Activated B cell treated with CpG ODN at 0.5 μM for 24 hours (primary cell): ENCODE data around the gene CHCHD6. TPM values are rescaled to one million over a fixed set of nuclear protein-coding genes. Genes with fewer than 3 reads are reported as not detected.

ENCODE experiments used
- ATAC-seq: fragments of 200-7000 bp; cut with Tn5 transposase; one replicate; pipeline ENCODE4 v1.10.0; 2021; ENCODE audit warnings: low read depth, mild to moderate bottlenecking, moderate library complexity
- CTCF ChIA-PET: fragments of 350-600 bp; sonication (Branson Sonifier 250); formaldehyde crosslinking; loops from one replicate; lab custom pipeline; 2021; ENCODE audit warnings: antibody characterized with exemption; lab: Charles Lee
- POLR2A ChIA-PET: fragments of 350-600 bp; sonication (Branson Sonifier 250); formaldehyde crosslinking; loops from one replicate; lab custom pipeline; 2021; ENCODE audit warnings: antibody characterized with exemption; lab: Charles Lee
- DNase-seq: peaks from one replicate; pipeline ENCODE4 v3.0.0; 2022
- H3K27ac Mint-ChIP-seq: one replicate; pipeline ENCODE4 v1.8.0; 2020; ENCODE audit warnings: mixed read lengths
- H3K27me3 Mint-ChIP-seq: one replicate; pipeline ENCODE4 v1.8.0; 2021; ENCODE audit warnings: mixed read lengths
- H3K36me3 Mint-ChIP-seq: one replicate; pipeline ENCODE4 v1.8.0; 2021; ENCODE audit warnings: low read depth, mixed read lengths
- H3K4me1 Mint-ChIP-seq: one replicate; pipeline ENCODE4 v1.8.0; 2021; ENCODE audit warnings: mixed read lengths
- H3K4me3 Mint-ChIP-seq: one replicate; pipeline ENCODE4 v1.8.0; 2020; ENCODE audit warnings: mild to moderate bottlenecking, mixed read lengths
- H3K9me3 Mint-ChIP-seq: one replicate; pipeline ENCODE4 v1.8.0; 2020; ENCODE audit warnings: mixed read lengths
- CTCF ChIP-seq: fragments of 200-600 bp; IDR thresholded peaks from one replicate; pipeline ENCODE4 v1.8.0; 2022; ENCODE audit warnings: antibody characterized with exemption, mild to moderate bottlenecking
- intact Hi-C: fragments of 100-400 bp; cut with micrococcal nuclease; formaldehyde crosslinking; loops from one replicate; pipeline ENCODE4 v1.15.1; 2024
- total RNA-seq: library from RNA; stranded (reverse); gene quantifications from 2 replicates; pipeline ENCODE4 v1.2.3, GENCODE V29; 2022

The CHCHD6 gene
- total RNA-seq, 1 donor from 2014 or later, result 10.0 TPM

GRCh38 chr3:126900859-126901540, 197.0 kb downstream of the CHCHD6 start:
- no peak for TF ChIP-seq CTCF
- POLR2A ChIA-PET, result no interaction called here
- Mint-ChIP-seq H3K4me1 (no peaks in the 10 kb centered on the region), H3K27ac (no peak overlapping the region), H3K36me3 (no peaks in the 10 kb centered on the region), H3K27me3 (peaks cover 15% of the 10 kb centered on the region), H3K4me3 (no peak overlapping the region), H3K9me3 (no peaks in the 10 kb centered on the region)
- CTCF ChIA-PET, result no interaction called here
- ATAC-seq, result no peak
- intact Hi-C loops, result no loop called here
- no peak for DNase-seq

GRCh38 chr3:126901631-126902030, 197.6 kb downstream of the CHCHD6 start:
- no peak for ATAC-seq
- CTCF ChIA-PET, result no interaction called here
- intact Hi-C loops, result no loop called here
- Mint-ChIP-seq H3K4me1 (no peaks in the 10 kb centered on the region), H3K27ac (no peak overlapping the region), H3K9me3 (no peaks in the 10 kb centered on the region), H3K4me3 (no peak overlapping the region), H3K27me3 (peaks cover 21% of the 10 kb centered on the region), H3K36me3 (no peaks in the 10 kb centered on the region)
- no peak for DNase-seq
- POLR2A ChIA-PET, result no interaction called here
- no peak for TF ChIP-seq CTCF

DNA sequence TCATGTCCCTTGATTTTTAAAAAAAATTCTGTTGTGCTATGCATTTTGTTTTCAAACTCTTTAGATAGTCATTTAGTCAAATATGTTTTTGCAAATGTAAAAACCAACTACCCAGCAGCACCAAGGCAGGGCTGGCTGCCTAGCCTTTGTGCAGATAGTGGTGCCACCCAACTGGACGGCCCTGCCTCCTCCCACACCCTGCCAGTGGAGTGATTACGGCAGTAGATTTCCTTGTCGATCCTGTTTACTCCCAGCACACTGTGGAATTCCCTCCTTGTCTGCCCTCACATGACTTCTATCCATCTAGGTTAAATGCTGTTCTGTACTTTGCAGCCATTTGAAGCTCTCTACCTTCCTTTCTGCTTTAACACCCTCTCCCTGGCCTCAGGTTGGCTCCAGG, 199.5 kb downstream of the CHCHD6 start:
- H3K4me3 Mint-ChIP-seq, result no peak overlapping the region
- intact Hi-C loops, result no loop called here
- no peaks in the 10 kb centered on the region for H3K36me3 Mint-ChIP-seq
- no peaks in the 10 kb centered on the region for H3K9me3 Mint-ChIP-seq
- POLR2A ChIA-PET, result no interaction called here
- TF ChIP-seq CTCF, result no peak
- no peaks in the 10 kb centered on the region for H3K4me1 Mint-ChIP-seq
- ATAC-seq (no peak), DNase-seq (no peak)
- no peak overlapping the region for H3K27ac Mint-ChIP-seq
- CTCF ChIA-PET, result no interaction called here
- peaks cover 34% of the 10 kb centered on the region for H3K27me3 Mint-ChIP-seq

- intact Hi-C loops, result no loop called here
- peaks cover 30% of the 10 kb centered on the region for H3K27me3 Mint-ChIP-seq
- DNase-seq (no peak), ATAC-seq (no peak)
- no peaks in the 10 kb centered on the region for H3K9me3 Mint-ChIP-seq
- ChIA-PET CTCF (no interaction called here), POLR2A (no interaction called here)
- no peak overlapping the region for H3K27ac Mint-ChIP-seq
- no peak overlapping the region for H3K4me3 Mint-ChIP-seq
- H3K36me3 Mint-ChIP-seq, result no peaks in the 10 kb centered on the region
- no peak for TF ChIP-seq CTCF
- H3K4me1 Mint-ChIP-seq, result peaks cover 34% of the 10 kb centered on the region
These were observed 203.5 kb downstream of the CHCHD6 start for GRCh38 chr3:126907557-126907956.

DNA sequence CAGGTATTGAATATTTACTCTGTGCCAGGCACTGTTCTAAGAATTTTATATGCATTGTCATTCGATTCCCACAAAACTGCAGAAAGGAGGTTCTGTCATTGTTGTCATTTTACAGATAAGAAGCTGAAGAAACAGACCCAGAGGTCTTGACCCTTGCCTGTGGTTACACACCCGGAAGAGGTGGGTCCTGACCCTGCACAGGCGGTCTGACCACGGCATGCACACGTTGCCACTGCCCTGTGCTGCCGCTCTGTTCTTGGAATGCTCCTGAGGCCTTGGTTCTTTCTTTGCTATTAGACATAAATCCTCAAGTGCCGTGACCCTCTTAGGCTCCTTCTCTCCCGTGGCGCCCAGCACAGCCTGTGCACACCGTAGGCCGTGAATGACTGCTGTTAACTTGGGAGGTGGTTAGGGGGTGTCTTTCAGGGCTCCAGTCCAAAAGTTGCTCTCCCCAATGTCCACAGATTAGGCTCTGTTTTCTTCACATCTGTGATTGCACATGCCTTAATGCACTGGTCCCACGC, 204.8 kb downstream of the CHCHD6 start:
- H3K4me1 Mint-ChIP-seq, result peaks cover 42% of the 10 kb centered on the region
- ChIA-PET POLR2A (no interaction called here), CTCF (no interaction called here)
- H3K27me3 Mint-ChIP-seq, result peaks cover 31% of the 10 kb centered on the region
- DNase-seq (no peak), ATAC-seq (no peak)
- no peak overlapping the region for H3K27ac Mint-ChIP-seq
- no peaks in the 10 kb centered on the region for H3K36me3 Mint-ChIP-seq
- H3K9me3 Mint-ChIP-seq, result no peaks in the 10 kb centered on the region
- no peak overlapping the region for H3K4me3 Mint-ChIP-seq
- no peak for TF ChIP-seq CTCF
- intact Hi-C loops, result no loop called here
